ENCODE results near the gene MZT2A.
A peak's percentile ranks its signal among the peaks of the same experiment; 100 is the strongest.
"Not testable (repeated sequence)": the region's sequence is repeated elsewhere in the genome, so short reads cannot be mapped to it uniquely, and the experiment has no call there.

MZT2A gene

GRCh38 chr2:131471624-131472023 lies 20.6 kb downstream of the MZT2A start:
- DNase-seq (ENCODE audit: insufficient read length, low spot score); FAIRE-seq: not testable (repeated sequence)

GRCh38 chr2:131470944-131471343 lies 21.3 kb downstream of the MZT2A start:
- FAIRE-seq; DNase-seq (ENCODE audit: insufficient read length, low spot score): not testable (repeated sequence)

GRCh38 chr2:131467722-131468121 lies 24.5 kb downstream of the MZT2A start:
- FAIRE-seq; DNase-seq (ENCODE audit: insufficient read length, low spot score): not testable (repeated sequence)

- not testable (repeated sequence) for FAIRE-seq
Observed at GRCh38 chr2:131454914-131455313, 37.3 kb downstream of the MZT2A start.

GRCh38 chr2:131451265-131451949 lies 40.8 kb downstream of the MZT2A start:
- peak; percentile 76 for FAIRE-seq

More at GRCh38 chr2:131454914-131455313, 37.3 kb downstream of the MZT2A start:
- not testable (repeated sequence) for DNase-seq (ENCODE audit: insufficient read length, low spot score)

GRCh38 chr2:131447981-131448380 lies 44.2 kb downstream of the MZT2A start:
- not testable (repeated sequence) for DNase-seq (ENCODE audit: insufficient read length, low spot score); FAIRE-seq

More at GRCh38 chr2:131451265-131451949, 40.8 kb downstream of the MZT2A start:
- DNase-seq (ENCODE audit: insufficient read length, low spot score): not testable (repeated sequence)

- no peak for FAIRE-seq
Observed at GRCh38 chr2:131445896-131446295, 46.3 kb downstream of the MZT2A start.

GRCh38 chr2:131445515-131445797 lies 46.7 kb downstream of the MZT2A start:
- FAIRE-seq; DNase-seq (ENCODE audit: insufficient read length, low spot score): not testable (repeated sequence)

More at GRCh38 chr2:131445896-131446295, 46.3 kb downstream of the MZT2A start:
- DNase-seq (ENCODE audit: insufficient read length, low spot score): no peak

GRCh38 chr2:131444736-131445514 lies 47.3 kb downstream of the MZT2A start:
- FAIRE-seq; DNase-seq (ENCODE audit: insufficient read length, low spot score): not testable (repeated sequence)

GRCh38 chr2:131440742-131441468 lies 51.3 kb downstream of the MZT2A start:
- not testable (repeated sequence) for DNase-seq (ENCODE audit: insufficient read length, low spot score); FAIRE-seq

Measured in GM19239 (cell line).